Keratinocyte (primary cell): ENCODE data around the gene RPL41.

Source experiments
- EZH2 ChIP-seq: IDR thresholded peaks from one replicate; pipeline ENCODE4 v1.6.1; 2012; ENCODE audit warnings: inconsistent platforms, mild to moderate bottlenecking, low read length, moderate library complexity
- TF ChIP-seq, protein P1 (sequence below), 3 experiments: IDR thresholded peaks in 1 of 3; conservative IDR thresholded peaks in 1 of 3; optimal IDR thresholded peaks in 1 of 3; 2 replicates in 2 of 3; 3 replicates in 1 of 3; pipeline versions ENCODE3 to v1.5.1; 2011; ENCODE audit warnings: low read length in 3 of 3, mild to moderate bottlenecking in 3 of 3, moderate library complexity in 2 of 3, control low read depth in 1 of 3, inconsistent platforms in 1 of 3; ENCODE audit not compliant: insufficient read depth in 2 of 3; ENCODE audit errors: extremely low read depth in 1 of 3

GRCh38 chr12:56110571-56110970 is 5.9 kb upstream of the RPL41 start:
- TF ChIP-seq, protein P1, sequence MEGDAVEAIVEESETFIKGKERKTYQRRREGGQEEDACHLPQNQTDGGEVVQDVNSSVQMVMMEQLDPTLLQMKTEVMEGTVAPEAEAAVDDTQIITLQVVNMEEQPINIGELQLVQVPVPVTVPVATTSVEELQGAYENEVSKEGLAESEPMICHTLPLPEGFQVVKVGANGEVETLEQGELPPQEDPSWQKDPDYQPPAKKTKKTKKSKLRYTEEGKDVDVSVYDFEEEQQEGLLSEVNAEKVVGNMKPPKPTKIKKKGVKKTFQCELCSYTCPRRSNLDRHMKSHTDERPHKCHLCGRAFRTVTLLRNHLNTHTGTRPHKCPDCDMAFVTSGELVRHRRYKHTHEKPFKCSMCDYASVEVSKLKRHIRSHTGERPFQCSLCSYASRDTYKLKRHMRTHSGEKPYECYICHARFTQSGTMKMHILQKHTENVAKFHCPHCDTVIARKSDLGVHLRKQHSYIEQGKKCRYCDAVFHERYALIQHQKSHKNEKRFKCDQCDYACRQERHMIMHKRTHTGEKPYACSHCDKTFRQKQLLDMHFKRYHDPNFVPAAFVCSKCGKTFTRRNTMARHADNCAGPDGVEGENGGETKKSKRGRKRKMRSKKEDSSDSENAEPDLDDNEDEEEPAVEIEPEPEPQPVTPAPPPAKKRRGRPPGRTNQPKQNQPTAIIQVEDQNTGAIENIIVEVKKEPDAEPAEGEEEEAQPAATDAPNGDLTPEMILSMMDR (optimal IDR thresholded peaks at IDR 0.05 in 1 of 3, IDR thresholded peaks at IDR 0.05 in 1 of 3, conservative IDR thresholded peaks at IDR 0.05 in 1 of 3; ENCODE audit: extremely low read depth in 1 of 3, insufficient read depth in 2 of 3, low read length in 3 of 3): no peak
- TF ChIP-seq EZH2: no peak
